ENCODE data around the gene PLCB2.

PLCB2 gene

DNA sequence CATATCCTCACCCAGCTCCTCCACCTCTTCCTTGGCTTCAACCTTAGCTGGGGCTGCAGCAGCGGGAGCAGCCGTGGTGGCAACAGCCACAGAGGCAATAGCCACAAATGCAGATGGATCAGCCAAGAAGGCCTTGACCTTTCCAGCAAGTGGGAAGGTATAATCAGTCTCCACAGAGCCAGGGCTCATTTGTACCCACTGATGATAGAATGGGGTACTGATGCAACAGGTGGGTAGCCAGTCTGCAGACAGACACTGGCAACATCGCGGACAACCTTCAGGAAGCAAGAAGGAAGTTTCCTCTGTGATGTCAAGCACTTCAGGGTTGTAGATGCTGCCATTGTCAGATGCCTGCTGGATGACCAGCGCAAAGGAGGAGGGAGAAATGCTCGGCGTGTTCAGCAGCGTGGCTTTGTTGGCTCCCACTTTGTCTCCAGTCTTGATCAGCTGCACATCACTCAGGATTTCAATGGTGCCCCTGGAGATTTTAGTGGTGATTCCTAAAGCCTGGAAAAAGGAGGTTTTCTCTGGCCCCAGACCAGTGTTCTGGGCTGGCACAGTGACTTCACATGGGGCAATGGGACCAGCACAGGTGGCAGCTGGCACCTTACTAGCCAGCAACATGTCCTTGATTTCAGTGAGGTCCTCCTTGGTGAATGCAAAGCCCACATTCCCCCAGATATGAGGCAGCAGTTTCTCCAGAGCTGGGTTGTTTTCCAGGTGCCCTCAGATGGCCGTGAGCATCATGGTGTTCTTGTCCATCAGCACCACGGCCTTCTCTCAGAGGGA lies 4.8 kb upstream of the PLCB2 start:
- no peak for TF ChIP-seq SPI1 (IDR thresholded peaks at IDR 0.05; ENCODE audit: borderline replicate concordance, low read depth)
- TF ChIP-seq GABPA (IDR thresholded peaks at IDR 0.05; ENCODE audit: low read depth): no peak
- TF ChIP-seq, protein P1, sequence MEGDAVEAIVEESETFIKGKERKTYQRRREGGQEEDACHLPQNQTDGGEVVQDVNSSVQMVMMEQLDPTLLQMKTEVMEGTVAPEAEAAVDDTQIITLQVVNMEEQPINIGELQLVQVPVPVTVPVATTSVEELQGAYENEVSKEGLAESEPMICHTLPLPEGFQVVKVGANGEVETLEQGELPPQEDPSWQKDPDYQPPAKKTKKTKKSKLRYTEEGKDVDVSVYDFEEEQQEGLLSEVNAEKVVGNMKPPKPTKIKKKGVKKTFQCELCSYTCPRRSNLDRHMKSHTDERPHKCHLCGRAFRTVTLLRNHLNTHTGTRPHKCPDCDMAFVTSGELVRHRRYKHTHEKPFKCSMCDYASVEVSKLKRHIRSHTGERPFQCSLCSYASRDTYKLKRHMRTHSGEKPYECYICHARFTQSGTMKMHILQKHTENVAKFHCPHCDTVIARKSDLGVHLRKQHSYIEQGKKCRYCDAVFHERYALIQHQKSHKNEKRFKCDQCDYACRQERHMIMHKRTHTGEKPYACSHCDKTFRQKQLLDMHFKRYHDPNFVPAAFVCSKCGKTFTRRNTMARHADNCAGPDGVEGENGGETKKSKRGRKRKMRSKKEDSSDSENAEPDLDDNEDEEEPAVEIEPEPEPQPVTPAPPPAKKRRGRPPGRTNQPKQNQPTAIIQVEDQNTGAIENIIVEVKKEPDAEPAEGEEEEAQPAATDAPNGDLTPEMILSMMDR (IDR thresholded peaks at IDR 0.05; ENCODE audit: insufficient read depth, low read length): no peak
- TF ChIP-seq POLR2AphosphoS5 (IDR thresholded peaks at IDR 0.05; ENCODE audit: low read depth): no peak
- TF ChIP-seq REST (IDR thresholded peaks at IDR 0.05; ENCODE audit: insufficient replicate concordance, low read depth): no peak
- no peak overlapping the region for H3K27ac ChIP-seq (replicated peaks)
- no peak for DNase-seq (ENCODE audit: low read depth in 1 of 2, low spot score in 1 of 2)
- no peak overlapping the region for H3K4me3 ChIP-seq (replicated peaks; ENCODE audit: insufficient read depth, low read length)
- H3K27me3 ChIP-seq (ENCODE audit: insufficient read depth, poor library complexity, severe bottlenecking): no peaks in the 10 kb centered on the region

GRCh38 chr15:40310993-40311392 lies 3.3 kb upstream of the PLCB2 start:
- no peak overlapping the region for H3K27ac ChIP-seq (replicated peaks)
- H3K4me3 ChIP-seq (replicated peaks; ENCODE audit: insufficient read depth, low read length): no peak overlapping the region
- no peaks in the 10 kb centered on the region for H3K27me3 ChIP-seq (ENCODE audit: insufficient read depth, poor library complexity, severe bottlenecking)
- TF ChIP-seq SPI1 (IDR thresholded peaks at IDR 0.05; ENCODE audit: borderline replicate concordance, low read depth) (no peak), GABPA (IDR thresholded peaks at IDR 0.05; ENCODE audit: low read depth) (no peak), POLR2AphosphoS5 (IDR thresholded peaks at IDR 0.05; ENCODE audit: low read depth) (no peak), REST (IDR thresholded peaks at IDR 0.05; ENCODE audit: insufficient replicate concordance, low read depth) (no peak)
- TF ChIP-seq, protein P1 (IDR thresholded peaks at IDR 0.05; ENCODE audit: insufficient read depth, low read length): no peak
- DNase-seq (ENCODE audit: low read depth in 1 of 2, low spot score in 1 of 2): no peak

GRCh38 chr15:40310001-40310959 lies 2.5 kb upstream of the PLCB2 start:
- Histone ChIP-seq H3K4me3 (replicated peaks; ENCODE audit: insufficient read depth, low read length) (no peak overlapping the region), H3K27ac (replicated peaks) (no peak overlapping the region), H3K27me3 (ENCODE audit: insufficient read depth, poor library complexity, severe bottlenecking) (no peaks in the 10 kb centered on the region)
- no peak for TF ChIP-seq REST (IDR thresholded peaks at IDR 0.05; ENCODE audit: insufficient replicate concordance, low read depth)
- TF ChIP-seq, protein P1 (IDR thresholded peaks at IDR 0.05; ENCODE audit: insufficient read depth, low read length): peak; percentile 62
- DNase-seq (ENCODE audit: low read depth in 1 of 2, low spot score in 1 of 2): peak; percentile 68 to 84
